SIG-M5 treated with dmso at 0.1 percent for 504 hours (cell line): Measurements from ENCODE around the gene BHMT2.
A peak's percentile ranks its signal among the peaks of the same experiment; 100 is the strongest.

Experiments used
- DNase-seq: peaks from one replicate; lab custom pipeline; 2025; ENCODE audit not compliant: unreplicated experiment; lab: John Stamatoyannopoulos, UW

Gene BHMT2

GRCh38 chr5:79119486-79119885 lies 49.9 kb downstream of the BHMT2 start:
- no peak for DNase-seq

- DNase-seq: peak; percentile 18
Observed at GRCh38 chr5:79120221-79120620, 50.7 kb downstream of the BHMT2 start.

- peak; percentile 71 for DNase-seq
Observed at GRCh38 chr5:79122973-79123372, 53.4 kb downstream of the BHMT2 start.

GRCh38 chr5:79124607-79125006 lies 55.0 kb downstream of the BHMT2 start:
- DNase-seq: no peak

GRCh38 chr5:79130781-79131180 lies 61.2 kb downstream of the BHMT2 start:
- no peak for DNase-seq

GRCh38 chr5:79133121-79133656 lies 63.6 kb downstream of the BHMT2 start:
- DNase-seq: peak; percentile 65

- peak; percentile 83 for DNase-seq
Observed at GRCh38 chr5:79133657-79134451, 64.3 kb downstream of the BHMT2 start.

- no peak for DNase-seq
Observed at GRCh38 chr5:79135790-79136553, 66.4 kb downstream of the BHMT2 start.

GRCh38 chr5:79136618-79137017 lies 67.1 kb downstream of the BHMT2 start:
- DNase-seq: no peak
